HUDEP-2 (cell line): ENCODE data around the gene TES.
"Not testable (repeated sequence)": the region's sequence is repeated elsewhere in the genome, so short reads cannot be mapped to it uniquely, and the experiment has no call there.

Experiments
- DNase-seq, 76 experiments: peaks; one replicate each; lab custom pipeline; 2025; ENCODE audit not compliant: unreplicated experiment in 76 of 76; lab: John Stamatoyannopoulos, UW

TES gene, protein sequence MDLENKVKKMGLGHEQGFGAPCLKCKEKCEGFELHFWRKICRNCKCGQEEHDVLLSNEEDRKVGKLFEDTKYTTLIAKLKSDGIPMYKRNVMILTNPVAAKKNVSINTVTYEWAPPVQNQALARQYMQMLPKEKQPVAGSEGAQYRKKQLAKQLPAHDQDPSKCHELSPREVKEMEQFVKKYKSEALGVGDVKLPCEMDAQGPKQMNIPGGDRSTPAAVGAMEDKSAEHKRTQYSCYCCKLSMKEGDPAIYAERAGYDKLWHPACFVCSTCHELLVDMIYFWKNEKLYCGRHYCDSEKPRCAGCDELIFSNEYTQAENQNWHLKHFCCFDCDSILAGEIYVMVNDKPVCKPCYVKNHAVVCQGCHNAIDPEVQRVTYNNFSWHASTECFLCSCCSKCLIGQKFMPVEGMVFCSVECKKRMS

DNA sequence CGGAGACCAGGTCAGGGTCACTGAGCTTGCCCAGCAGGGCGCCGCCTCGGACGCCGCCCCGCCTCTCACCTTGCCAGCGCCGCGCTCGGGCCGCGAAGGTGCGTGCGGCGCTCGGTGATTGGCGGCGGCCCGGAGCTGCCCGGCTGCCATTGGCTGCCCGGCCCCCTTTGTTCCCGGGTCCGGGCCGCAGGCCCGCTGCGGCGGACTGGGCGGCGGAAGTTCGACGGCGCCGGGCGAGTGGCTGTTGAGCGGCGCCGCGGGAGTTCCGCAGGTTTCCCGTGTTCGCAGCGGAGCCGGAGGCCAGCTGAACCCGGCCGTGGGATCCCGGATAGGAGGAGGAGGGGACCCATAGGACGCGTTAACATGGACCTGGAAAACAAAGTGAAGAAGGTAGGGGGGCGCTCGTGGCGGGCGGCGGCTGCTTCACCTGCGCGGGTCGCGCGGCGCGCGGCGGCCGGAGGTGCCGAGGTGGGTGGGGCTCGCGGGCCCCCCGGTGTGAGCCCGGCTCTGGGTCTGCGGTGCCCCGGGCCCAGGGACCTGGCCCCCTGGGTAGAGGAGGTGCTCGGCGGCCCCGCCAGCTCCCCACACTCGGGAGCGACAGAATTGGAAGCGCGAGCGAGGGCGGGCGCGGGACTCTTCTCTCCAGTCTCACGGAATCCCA lies at the start of gene TES:
TSS of gene TES (plus strand) at position 195 of the 661 bp plus-strand sequence. CDS start at position 364, 169 bp downstream.
- no peak for DNase-seq

DNA sequence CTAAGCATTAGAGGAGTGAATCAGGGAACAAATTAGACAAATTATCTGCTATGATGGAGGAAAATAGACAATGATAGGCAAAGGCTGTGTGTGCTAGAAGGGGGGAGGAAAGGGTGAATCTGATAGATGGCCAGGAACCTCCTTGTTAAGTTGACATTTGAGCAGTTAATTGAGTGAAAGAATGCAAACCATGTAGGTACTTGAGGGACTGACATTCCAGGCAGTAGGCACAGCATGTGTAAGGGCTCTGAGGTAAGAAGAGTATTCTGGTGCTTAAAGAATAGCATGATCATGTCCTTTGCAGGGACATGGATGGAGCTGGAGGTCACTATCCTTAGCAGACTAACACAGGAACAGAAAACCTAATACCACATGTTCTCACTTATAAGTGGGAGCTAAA lies 48.6 kb upstream of the TES start:
- no peak for DNase-seq

DNA sequence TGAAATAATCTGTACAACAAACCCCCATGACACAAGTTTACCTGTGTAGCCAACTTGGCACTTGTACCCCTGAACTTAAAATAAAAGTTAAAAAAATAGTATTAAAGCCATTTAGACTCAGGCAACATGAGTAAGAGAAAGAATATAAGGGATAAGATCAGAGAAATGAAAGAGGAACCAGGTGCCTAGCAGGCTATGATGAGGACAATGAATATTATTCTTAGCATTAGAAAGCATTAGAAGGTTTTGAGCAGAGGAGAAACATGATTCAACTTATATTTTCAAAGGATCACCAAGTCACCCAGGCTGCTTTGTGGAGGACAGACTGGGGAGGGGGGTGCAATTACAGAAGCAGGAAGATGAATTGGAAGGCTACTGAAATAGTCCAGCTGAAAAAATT lies 48.1 kb upstream of the TES start:
- DNase-seq = no peak

DNA sequence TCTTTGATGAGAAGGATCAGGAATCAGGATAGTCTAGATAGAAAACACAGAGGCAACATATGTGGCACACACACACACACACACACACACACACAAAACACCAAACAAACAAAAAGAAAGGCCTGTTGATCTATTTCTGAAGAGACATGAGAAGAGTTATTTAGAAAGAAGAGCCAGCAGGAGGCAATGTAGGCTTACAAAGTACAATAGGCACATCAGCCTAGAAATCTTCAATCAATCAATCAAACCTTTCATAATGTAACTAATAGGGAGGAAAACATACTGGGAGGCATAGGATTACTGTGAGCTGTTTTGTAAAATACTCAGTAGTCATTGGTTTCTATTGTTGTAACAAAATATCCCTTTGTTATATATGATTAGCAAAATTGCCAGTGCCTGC lies 47.3 kb upstream of the TES start:
- DNase-seq = no peak

DNA sequence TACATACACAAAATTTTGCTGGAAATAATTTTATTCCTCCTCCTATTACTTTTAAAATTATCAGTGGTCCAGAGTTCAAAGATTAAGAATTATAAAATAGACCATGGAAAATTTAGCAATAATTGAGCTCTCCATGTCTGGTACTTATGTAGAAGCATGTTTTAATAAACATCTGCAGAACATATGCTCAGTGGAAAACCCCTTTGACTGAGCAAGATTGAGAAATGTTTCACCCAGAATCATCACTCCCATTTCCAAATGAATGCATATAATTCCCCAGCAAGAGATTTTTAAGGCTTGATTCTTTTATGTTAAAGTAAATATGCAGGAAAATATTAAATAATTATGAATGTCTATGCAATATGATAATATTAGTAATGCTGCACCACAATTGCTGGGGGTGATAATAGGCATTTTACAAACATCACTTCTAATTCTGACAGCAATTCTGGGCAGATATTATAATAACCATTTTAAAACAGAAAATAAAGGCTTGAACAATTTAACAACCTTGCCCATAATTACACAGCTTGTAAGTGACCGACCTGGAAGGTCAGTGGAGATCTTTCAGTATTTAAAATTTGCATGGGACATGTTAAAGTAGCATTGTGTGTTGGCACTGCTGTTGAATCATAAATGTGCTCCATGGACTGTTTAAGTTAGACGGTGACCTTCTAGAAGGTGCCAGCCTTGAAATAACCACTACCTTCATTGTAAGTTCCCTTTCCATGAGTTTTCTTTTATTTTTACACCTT lies 45.6 kb upstream of the TES start:
- no peak for DNase-seq

DNA sequence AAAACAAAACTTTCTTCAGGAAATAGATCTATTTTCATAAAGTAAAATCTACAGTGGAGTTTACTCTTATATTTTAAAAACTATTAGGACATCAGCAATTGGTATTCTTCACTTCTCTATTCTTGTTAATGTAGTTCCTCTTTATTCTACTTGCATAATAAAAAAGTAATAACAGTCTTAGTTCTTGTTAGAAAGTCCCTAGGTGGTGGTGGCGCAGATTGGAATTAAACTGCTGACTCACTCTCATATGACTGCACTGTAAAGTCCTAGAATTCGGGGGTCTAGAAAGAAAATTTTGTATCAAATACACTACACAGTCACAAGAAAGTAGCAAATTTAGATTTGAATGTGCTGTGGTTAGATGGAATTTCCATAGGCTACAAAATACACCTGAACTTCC lies 44.6 kb upstream of the TES start:
- no peak for DNase-seq

DNA sequence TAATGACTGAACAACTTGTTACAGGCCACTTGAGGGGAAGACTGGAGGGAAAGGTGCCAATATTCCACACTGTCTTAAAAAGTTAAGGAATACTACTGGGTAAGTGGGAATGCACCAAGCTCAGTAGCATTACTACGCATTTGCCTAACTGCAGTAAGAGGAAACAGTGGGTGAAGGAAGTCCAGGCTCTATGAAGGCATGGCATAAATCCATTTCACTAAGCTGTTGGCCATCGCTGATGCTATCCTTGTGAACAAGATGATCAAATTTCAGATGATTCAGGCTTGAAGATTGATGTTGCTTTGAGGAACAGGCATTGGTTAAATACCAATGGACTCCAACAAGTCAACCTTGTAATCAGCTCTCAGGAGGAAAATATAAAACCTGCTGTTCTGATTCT lies 44.2 kb upstream of the TES start:
- DNase-seq = no peak

DNA sequence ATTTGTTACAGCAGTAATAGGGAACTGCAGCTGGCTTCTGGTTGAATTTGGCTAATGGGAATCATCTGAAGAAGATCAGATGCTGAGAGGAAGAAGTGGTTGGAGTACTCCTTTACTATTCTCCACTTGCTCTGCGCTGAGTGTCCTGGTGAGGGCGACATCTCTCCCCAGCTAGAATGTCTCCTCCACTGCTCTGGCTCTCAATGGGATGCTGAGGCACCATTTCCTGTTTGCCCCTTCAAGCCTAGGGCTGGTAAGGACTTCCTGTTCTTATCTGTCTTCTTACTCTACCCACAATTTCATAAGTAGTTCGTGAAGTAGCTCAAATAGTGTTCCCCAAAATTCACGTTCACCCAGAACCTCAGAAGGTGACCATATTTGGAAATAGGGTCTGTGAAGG lies 43.2 kb upstream of the TES start:
- DNase-seq = peak in 1 of 76 experiments; percentile 4

DNA sequence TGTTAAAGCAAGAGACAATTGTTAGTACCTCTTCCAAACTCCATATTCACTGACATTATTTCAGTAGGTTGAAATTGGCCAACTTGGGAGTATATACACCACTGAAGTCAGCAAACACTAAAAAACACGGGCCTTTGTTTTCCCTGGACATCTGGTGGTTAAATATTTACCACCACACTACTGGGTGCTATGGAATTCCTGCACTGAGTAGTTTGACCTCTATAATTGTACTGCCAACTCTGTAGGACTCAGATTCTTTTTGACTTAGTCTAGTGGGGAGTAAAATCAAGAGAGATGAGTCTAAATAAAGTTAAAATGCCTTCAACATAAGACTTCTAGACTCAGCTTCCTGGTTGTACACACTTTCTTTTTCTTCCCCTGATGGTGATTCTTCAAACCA lies 41.3 kb upstream of the TES start:
- no peak for DNase-seq

DNA sequence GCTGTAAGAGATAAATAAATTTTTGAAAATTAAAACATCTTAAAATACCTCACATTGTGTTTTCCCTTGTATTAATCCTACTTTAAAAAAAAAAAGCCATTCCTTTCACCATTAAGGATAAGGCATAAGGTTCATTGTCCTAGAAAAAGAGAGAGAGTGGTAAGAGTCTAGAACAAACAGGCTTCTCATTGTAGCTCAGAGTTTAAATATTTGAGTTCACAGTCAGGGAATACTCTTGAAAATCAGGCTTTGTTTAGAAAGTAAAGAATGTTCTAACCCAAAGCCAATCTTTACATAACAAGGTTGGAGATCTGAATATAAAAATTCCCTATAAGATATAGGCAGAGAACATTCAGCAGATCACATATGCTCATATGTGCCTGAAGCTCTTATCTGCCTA lies 40.2 kb upstream of the TES start:
- DNase-seq = no peak

DNA sequence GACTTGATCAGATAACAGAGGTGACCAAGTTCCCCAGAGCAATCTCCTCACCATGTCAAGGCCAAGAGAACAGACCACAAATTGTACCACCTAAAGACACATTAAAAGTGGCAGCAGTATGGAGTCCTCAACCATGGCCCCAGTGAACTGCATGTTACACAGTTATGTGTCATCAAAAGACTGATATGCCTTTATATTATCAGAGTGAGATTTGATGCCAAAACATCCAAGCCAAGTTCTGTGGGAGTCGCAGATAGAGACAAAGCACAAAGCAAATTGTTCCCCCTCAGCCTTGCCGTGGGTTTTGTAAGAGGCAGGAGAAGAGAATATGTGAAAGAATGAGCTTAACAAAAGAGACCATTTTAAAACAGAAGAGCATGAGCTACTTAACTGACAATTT lies 39.2 kb upstream of the TES start:
- DNase-seq = no peak

DNA sequence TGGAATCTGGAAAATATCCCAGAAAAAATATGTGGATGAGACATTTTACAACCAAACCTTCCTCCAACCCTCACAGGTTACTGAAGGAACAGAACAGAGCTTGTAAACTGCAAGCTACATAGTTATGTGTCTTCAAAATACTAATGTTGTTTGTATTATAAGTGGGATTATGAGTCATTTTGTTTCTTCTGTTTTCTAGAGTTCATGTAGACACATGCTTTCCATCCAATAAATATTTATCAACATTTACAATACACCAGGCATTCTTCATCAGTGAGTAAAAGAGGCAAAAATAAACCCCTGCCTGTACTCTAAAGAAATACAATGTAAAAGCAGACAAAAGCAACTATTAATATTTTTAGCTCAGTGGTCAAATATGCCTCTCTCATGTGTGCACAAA lies 38.0 kb upstream of the TES start:
- no peak for DNase-seq

DNA sequence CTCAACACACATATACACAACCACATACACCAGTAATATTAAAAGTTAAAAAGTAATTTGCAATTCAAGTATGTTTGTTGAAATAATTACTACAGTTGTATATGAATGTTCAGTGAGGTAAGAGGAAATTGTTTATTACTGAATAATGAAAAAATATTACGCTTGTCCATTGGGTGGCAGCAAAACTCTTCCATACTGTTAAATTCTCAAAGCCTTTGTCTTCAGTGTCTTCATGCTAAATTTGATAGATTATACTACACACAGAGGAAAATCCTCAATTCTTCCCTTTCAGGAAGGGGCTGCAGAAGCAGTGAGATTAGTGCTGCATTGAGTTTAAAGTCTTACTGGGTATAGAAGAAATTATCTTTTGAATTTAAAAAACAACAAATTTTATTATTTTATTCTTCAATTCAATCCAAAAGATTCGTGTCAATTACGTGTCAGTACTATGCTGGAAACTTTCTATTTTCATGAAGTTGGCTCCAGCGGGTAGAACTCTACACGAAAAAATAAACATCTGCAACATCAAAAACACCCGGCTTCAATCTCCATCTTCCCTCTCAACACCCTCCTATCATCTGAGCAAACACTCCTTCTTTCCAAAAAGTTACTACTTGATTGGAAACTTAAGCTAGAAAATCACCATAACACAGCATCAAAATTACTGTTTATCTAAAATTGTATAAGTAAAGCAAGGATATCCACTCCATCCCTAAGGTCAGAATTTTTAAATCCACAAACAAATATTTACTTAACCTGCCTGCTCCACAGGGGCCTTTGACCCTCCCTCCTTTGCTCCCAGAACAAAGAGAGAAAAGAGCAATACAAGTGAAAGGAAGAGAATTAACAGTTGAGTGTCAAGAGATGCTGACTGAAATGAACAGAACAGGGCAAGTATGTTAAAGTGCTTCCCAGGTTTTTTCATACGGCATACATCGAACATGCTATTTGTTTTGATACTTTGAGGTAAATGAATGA lies 37.0 kb upstream of the TES start:
- peak in 14 of 76 experiments; percentile 0 to 34 (median 4) for DNase-seq

DNA sequence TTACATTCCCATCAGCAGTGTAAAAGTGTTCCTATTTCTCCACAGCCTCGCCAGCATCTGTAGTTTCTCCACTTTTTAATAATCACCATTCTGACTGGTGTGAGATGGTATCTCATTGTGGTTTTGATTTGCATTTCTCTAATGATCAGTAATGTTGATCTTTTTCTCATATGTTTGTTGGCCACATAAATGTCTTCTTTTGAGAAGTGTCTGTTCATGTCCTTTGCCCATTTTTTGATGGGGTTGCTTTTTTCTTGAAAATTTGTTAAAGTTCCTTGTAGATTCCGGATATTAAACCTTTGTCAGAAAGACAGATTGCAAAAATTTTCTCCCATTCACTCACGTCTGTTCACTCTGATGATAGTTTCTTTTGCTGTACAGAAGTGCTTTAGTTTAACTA lies 35.2 kb upstream of the TES start:
- not testable (repeated sequence) for DNase-seq

DNA sequence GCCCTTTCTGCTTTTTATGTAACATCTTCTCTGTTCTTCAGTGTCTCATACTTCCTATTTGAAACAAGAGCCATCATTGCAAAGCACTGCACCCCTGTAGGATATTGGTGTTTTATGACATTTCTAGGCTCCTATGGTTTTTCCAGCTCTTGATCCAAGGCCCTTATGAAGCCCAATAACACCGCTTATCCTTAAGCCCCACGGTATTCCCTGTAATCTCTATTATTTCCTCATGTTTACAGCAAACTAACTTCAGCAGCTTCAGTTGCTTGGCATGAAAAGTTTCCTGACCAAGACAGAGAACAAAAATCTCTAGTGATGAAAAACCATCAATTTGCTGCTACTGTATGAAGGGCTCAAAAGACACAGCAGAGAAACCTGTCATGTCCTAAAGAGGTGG lies 34.1 kb upstream of the TES start:
- DNase-seq = no peak

DNA sequence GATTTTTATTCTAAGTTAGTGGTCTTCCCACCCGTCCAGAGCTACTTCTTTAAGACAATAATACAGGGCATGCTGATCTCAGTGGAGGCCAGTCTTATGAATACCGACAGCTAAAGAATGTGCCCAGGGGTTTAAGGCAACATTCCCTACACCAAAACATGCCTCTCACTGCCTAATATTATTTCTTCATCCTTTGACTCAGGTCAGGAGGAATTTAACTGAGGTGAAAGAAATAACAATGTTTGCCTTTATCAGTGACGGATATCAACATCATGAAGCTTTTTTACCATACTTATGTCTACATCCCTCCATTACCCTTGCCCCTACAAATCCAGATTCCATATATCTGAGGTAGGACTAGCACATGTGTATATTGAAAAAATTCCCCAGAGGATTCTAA lies 33.3 kb upstream of the TES start:
- DNase-seq = no peak

DNA sequence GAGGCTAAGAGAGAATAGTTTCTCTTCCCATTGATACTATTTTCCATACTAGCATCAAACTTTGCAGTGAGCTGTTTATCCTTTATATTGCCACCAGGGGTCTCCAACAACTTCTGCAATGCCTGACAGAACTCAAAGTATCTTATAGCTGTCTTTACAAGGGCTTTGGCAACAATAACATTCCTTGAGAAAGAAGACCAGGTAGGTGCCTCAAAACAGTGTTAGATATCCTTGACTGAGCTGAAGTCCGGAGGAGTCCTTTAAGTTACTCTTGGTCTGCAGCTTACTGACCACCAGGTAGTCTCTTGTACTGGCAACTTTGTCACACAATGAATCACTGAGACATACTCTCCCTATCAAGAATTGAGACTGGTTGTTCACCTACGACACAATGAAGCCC lies 30.0 kb upstream of the TES start:
- DNase-seq = peak in 12 of 76 experiments; percentile 1 to 30 (median 11)

DNA sequence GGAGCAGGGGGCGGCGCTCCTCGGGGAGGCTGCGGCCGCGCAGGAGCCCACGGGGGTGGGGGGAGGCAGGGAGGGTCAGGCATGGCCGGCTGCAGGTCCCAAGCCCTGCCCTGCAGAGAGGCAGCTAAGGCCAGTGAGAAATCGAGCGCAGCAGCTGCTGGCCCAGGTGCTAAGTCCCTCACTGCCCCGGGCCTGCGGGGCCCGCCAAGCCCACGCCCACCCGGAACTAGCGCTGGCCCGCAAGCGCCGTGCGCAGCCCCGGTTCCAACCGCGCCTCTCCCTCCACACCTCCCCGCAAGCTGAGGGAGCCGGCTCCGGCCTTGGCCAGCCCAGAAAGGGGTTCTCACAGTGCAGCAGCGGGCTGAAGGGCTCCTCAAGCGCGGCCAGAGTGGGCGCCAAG lies 28.3 kb upstream of the TES start:
- no peak for DNase-seq

DNA sequence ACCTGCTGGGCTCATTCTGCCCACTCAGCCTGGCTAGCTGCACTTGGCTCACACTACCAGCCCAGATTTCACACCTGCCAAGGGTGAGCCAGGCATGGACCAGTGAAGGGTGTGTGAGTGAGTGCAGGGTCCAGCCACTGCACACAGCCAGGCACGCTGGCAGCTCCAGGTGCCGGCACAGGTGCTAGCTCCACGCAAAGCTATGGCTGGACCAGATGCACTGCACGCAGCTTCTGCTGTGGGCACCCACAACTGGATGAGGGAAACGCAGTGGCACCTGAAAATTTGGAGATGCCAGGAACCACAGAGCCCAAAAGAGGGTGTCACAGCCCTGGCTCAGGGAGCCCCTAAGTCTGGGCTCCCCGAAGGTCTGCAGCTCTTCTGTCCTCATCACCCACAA lies 24.9 kb upstream of the TES start:
- no peak for DNase-seq

DNA sequence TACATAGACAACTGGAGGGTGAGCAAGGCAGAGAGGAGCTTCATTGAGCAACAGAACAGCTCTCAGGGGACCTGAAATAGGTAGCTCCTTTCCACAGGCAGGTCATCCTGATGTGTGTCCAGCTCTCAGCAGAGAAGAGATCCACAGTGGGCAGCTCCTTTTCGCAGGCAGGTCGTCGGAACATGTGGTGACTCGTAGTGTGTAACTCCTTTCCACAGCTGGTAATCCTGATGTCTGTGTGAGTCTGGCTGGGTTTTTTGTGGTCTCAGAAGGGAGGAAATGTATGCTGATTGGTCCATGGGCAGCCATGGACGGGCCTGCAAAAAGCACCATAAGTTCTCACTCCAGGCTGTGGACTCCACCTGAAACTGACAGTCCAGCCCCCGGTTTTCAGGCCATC lies 24.4 kb upstream of the TES start:
- no peak for DNase-seq
